Measurements from ENCODE around the gene ADAMTSL1. TPM values are rescaled to one million over a fixed set of nuclear protein-coding genes. Genes with fewer than 3 reads are reported as not detected.

The ADAMTSL1 gene
- total and polyA plus RNA-seq, 9 of the 15 experiments (the other 6 are each of a cell fraction or from before 2014, with no cell fraction given): 0.01 TPM; not detected in 8

DNA sequence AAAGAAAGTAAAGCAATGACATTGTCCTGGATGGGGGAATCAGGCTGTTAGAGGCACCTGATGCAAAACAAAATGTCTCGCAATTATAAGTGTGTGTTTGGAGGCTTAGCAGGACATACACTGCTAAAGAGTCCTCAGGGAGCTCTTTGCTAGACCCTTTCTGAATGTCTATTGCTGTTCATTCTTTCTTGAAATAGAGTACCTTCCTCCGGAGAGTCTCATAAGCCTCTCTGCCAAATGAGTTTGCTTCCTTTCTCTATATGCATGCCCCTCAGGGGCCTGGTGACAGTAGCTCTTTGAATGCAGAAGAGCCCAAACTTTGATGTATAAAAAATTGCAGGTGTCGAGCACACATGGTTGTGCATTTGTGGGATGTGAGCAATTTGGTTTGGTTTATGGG lies 26.4 kb upstream of the ADAMTSL1 start (continued):
- TF ChIP-seq, protein P1, sequence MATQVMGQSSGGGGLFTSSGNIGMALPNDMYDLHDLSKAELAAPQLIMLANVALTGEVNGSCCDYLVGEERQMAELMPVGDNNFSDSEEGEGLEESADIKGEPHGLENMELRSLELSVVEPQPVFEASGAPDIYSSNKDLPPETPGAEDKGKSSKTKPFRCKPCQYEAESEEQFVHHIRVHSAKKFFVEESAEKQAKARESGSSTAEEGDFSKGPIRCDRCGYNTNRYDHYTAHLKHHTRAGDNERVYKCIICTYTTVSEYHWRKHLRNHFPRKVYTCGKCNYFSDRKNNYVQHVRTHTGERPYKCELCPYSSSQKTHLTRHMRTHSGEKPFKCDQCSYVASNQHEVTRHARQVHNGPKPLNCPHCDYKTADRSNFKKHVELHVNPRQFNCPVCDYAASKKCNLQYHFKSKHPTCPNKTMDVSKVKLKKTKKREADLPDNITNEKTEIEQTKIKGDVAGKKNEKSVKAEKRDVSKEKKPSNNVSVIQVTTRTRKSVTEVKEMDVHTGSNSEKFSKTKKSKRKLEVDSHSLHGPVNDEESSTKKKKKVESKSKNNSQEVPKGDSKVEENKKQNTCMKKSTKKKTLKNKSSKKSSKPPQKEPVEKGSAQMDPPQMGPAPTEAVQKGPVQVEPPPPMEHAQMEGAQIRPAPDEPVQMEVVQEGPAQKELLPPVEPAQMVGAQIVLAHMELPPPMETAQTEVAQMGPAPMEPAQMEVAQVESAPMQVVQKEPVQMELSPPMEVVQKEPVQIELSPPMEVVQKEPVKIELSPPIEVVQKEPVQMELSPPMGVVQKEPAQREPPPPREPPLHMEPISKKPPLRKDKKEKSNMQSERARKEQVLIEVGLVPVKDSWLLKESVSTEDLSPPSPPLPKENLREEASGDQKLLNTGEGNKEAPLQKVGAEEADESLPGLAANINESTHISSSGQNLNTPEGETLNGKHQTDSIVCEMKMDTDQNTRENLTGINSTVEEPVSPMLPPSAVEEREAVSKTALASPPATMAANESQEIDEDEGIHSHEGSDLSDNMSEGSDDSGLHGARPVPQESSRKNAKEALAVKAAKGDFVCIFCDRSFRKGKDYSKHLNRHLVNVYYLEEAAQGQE (IDR thresholded peaks at IDR 0.05; ENCODE audit: borderline replicate concordance): no peak
- TF ChIP-seq, protein P1 (CRISPR knock-in tag; IDR thresholded peaks at IDR 0.05; ENCODE audit: low read depth): no peak
- TF ChIP-seq SP2 (IDR thresholded peaks at IDR 0.05; ENCODE audit: extremely low read depth, low read depth, low read length, poor library complexity, severe bottlenecking) (no peak), PTBP1 (IDR thresholded peaks at IDR 0.05; ENCODE audit: low read depth, low read length) (no peak), L3MBTL2 (IDR thresholded peaks at IDR 0.05) (no peak)
- TF ChIP-seq, protein P2, sequence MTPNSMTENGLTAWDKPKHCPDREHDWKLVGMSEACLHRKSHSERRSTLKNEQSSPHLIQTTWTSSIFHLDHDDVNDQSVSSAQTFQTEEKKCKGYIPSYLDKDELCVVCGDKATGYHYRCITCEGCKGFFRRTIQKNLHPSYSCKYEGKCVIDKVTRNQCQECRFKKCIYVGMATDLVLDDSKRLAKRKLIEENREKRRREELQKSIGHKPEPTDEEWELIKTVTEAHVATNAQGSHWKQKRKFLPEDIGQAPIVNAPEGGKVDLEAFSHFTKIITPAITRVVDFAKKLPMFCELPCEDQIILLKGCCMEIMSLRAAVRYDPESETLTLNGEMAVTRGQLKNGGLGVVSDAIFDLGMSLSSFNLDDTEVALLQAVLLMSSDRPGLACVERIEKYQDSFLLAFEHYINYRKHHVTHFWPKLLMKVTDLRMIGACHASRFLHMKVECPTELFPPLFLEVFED (CRISPR knock-in tag; conservative IDR thresholded peaks at IDR 0.05): no peak
- TF ChIP-seq, protein P3, sequence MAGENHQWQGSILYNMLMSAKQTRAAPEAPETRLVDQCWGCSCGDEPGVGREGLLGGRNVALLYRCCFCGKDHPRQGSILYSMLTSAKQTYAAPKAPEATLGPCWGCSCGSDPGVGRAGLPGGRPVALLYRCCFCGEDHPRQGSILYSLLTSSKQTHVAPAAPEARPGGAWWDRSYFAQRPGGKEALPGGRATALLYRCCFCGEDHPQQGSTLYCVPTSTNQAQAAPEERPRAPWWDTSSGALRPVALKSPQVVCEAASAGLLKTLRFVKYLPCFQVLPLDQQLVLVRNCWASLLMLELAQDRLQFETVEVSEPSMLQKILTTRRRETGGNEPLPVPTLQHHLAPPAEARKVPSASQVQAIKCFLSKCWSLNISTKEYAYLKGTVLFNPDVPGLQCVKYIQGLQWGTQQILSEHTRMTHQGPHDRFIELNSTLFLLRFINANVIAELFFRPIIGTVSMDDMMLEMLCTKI (IDR thresholded peaks at IDR 0.05; ENCODE audit: partially characterized antibody): no peak

All from K562 (cell line).